ENCODE data around the gene MUC20. TPM values are rescaled to one million over a fixed set of nuclear protein-coding genes. Genes with fewer than 3 reads are reported as not detected.

The MUC20 gene
- total RNA-seq, 4 donors from 2014 or later, result 1.5 to 7.0 (median 3.2) TPM

GRCh38 chr3:195703776-195704175, 17.0 kb upstream of the MUC20 start:
- no peak overlapping the region for H3K4me3 ChIP-seq
- in situ Hi-C loops (cut with MboI; ENCODE audit: low sequenced_read_pairs in 4 of 4) (loop anchor here in 1 of 4 donors (10.0 kb wide), 1 partner anchor 271 kb away; no protein-coding TSS in a partner anchor), intact Hi-C loops (cut with DNase I; ENCODE audit: low total_unique reads) (no loop called here)
- DNase-seq (no peak), ATAC-seq (no peak)
- TF ChIP-seq CTCF (IDR thresholded peaks at IDR 0.05 in 4 of 5, conservative IDR thresholded peaks at IDR 0.05 in 1 of 5), result no peak
- no peak for TF ChIP-seq POLR2A (IDR thresholded peaks at IDR 0.05)
- H3K9me3 ChIP-seq, result no peaks in the 10 kb centered on the region
- H3K36me3 ChIP-seq, result peaks cover 0 to 17% of the 10 kb centered on the region in 2 donors
- H3K27me3 ChIP-seq, result no peaks in the 10 kb centered on the region
- no peaks in the 10 kb centered on the region for H3K4me1 ChIP-seq
- no peak overlapping the region for H3K27ac ChIP-seq

GRCh38 chr3:195704433-195704999, 16.3 kb upstream of the MUC20 start:
- DNase-seq (no peak), ATAC-seq (no peak)
- Histone ChIP-seq H3K4me3 (no peak overlapping the region), H3K36me3 (peaks cover 0 to 24% of the 10 kb centered on the region in 2 donors), H3K27ac (no peak overlapping the region), H3K27me3 (no peaks in the 10 kb centered on the region), H3K4me1 (no peaks in the 10 kb centered on the region), H3K9me3 (no peaks in the 10 kb centered on the region)
- no peak for TF ChIP-seq POLR2A (IDR thresholded peaks at IDR 0.05)
- no peak for TF ChIP-seq CTCF (IDR thresholded peaks at IDR 0.05 in 4 of 5, conservative IDR thresholded peaks at IDR 0.05 in 1 of 5)
- in situ Hi-C loops (cut with MboI; ENCODE audit: low sequenced_read_pairs in 4 of 4), result loop anchor here in 1 of 4 donors (10.0 kb wide), 1 partner anchor 270 kb away; no protein-coding TSS in a partner anchor
- intact Hi-C loops (cut with DNase I; ENCODE audit: low total_unique reads), result no loop called here

- no peak for ATAC-seq
- Histone ChIP-seq H3K4me3 (no peak overlapping the region), H3K36me3 (peaks cover 0 to 22% of the 10 kb centered on the region in 2 donors), H3K9me3 (no peaks in the 10 kb centered on the region), H3K4me1 (no peaks in the 10 kb centered on the region), H3K27me3 (no peaks in the 10 kb centered on the region), H3K27ac (no peak overlapping the region)
- in situ Hi-C loops (cut with MboI; ENCODE audit: low sequenced_read_pairs in 4 of 4) (loop anchor here in 1 of 4 donors (10.0 kb wide), 1 partner anchor 269 kb away; no protein-coding TSS in a partner anchor), intact Hi-C loops (cut with DNase I; ENCODE audit: low total_unique reads) (no loop called here)
- no peak for TF ChIP-seq CTCF (IDR thresholded peaks at IDR 0.05 in 4 of 5, conservative IDR thresholded peaks at IDR 0.05 in 1 of 5)
- no peak for TF ChIP-seq POLR2A (IDR thresholded peaks at IDR 0.05)
- no peak for DNase-seq
Measured at GRCh38 chr3:195705081-195705991, 15.4 kb upstream of the MUC20 start.

GRCh38 chr3:195708061-195708460, 12.7 kb upstream of the MUC20 start:
- Histone ChIP-seq H3K4me1 (no peaks in the 10 kb centered on the region), H3K9me3 (no peaks in the 10 kb centered on the region), H3K27ac (no peak overlapping the region), H3K36me3 (peaks cover 0 to 35% of the 10 kb centered on the region in 2 donors), H3K4me3 (no peak overlapping the region), H3K27me3 (no peaks in the 10 kb centered on the region)
- no peak for DNase-seq
- in situ Hi-C loops (cut with MboI; ENCODE audit: low sequenced_read_pairs in 4 of 4), result loop anchor here in 1 of 4 donors (10.0 kb wide), 1 partner anchor 267 kb away; no protein-coding TSS in a partner anchor
- no peak for TF ChIP-seq POLR2A (IDR thresholded peaks at IDR 0.05)
- TF ChIP-seq CTCF (IDR thresholded peaks at IDR 0.05 in 4 of 5, conservative IDR thresholded peaks at IDR 0.05 in 1 of 5), result no peak
- no peak for ATAC-seq
- intact Hi-C loops (cut with DNase I; ENCODE audit: low total_unique reads), result no loop called here

Measured in gastrocnemius medialis (tissue), 4 donors.